NCI-H526 (cell line): ENCODE results near the gene GPS2.

ENCODE experiments used
- DNase-seq, 2 experiments: peaks; one replicate each; lab custom pipeline; 2025; lab: John Stamatoyannopoulos, UW

GPS2 gene

DNA sequence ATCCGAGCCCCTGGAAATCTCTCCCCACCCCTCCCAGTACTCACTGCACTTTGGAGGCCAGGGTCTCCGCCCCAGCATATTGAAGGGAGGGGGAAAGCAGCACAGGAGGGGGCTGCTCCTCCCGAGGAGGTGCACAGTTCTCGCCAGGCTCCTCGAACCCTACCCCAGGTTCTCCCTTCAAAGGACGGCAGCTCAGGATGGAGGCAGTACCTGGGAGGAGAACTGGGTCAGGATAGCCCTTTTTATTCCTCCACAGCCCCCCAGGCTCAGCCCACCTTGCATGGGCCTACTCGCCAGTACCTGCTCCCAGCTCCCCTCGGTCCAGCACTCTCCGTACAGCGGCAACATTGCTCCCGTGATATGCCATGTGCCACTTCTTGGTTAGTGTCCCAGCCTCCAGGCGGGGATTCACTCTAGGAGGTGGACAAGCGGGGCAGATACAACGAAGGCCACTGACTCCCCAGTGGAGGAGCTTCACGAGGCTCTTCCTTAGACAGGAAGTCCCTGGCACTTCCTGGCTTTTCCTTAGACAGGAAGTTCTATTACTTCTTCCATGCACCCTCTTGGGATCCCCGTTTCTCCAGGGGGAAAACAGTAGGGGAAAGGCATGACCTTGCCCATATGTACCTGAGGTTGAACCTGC lies 2.1 kb upstream of the GPS2 start:
- no peak for DNase-seq

DNA sequence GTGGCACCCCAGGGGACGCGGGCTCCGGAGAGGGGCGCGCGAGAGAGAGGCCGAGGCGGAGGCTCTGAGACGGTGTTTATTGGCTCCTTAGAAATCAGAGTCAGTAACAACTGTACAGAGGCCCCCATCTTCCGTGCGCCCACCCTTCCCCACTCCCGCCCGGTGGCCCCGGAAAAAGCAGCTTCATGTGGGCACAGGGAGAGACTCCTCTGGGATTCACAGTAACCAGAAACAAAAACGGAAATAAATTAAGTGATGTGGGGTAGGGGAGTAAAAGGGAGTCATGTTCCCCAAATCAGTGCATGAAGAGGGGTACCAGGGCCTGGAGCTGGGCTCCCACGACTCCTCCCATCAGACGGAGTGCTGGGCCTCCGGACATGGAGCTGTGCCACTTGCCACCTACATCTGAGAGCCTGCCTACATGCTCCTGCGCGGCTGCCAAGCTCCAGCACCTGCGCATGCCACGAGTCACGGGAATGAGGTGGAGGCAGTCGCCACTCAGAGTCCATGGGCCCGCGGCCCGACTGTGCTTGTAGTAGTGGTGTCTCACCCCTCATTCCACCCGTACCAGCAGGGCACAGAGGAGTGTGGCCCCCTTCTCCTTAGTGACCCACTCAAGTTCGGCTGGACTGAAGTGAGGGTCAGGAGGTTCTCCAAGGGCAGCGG lies 543 bp upstream of the GPS2 start:
- no peak for DNase-seq

DNA sequence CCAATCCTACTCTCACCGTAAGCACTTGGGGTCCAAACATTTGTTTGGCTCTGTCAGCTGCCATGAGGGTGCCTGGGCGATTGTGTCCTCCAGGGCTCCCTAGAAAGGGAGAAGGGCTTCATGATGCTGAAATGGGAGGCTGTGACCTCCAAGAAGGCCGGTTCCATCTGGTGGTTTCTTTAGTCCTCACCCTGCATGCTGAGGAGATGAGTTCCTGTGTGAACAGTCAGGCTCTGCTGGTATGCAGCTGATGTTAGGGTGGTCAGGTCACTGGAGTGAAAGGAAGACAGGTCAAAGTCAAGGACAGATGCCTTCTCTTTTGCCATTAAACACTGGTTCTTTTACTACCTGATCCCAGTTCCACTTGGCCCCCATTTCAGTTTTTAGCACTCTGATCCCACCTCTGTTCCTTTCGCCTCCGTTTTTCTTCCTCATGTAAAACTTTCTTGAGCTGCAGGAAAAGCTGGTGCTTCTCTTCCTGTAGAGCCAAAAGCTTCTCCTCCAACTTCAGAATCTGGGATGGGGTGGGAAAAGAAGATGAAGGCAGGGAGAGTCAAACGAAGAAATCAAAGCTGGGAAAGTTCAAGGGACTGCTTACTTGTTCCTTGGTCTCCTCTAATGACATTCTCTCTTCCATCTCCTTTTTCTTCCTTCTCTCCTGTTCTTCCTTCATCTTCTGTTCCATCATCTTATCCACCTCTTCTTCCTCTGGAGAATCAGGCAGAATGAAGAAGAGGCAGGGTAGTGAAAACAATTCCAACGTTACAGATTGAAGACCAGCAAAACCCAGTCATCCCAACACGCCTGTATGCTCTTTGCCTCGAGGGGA lies 1.1 kb downstream of the GPS2 start:
- DNase-seq, result no peak

DNA sequence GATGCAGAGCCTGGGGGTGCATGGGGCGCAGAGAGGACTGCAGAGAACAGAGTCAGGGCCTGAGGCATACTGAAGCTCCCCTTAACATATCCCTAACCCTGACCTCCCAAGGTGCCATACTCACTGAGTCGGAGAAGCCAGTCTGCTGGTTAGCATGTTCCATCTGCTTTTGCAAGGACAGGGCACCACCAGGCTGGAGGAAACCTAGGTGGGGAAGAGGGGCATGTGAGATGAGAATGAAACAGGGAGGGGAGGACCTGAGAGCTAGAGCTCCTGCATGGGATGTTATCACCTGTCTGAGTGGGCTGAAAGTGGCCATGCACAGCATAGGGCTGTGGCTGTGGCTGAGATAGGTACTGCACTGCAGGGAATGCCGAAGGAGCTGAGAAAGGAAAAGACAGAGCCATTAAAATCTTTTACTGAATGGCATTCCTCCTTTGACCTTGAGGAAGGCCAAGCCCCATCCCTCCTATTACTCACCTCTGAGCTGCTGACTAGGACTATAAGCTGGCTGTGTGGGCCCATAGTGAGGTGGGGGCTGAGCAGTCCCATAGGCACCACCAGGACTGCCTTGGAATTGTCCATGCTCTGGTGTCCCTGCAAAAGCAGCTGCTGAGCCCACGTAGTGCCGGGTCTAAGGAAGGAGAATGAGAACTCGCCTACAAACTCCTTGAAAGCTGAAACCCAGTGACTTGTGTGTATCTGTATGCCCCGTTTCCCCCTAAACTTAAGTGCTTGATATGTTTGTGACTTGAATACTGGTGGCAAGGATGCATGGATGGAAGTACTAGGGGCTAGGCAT lies 1.9 kb downstream of the GPS2 start:
- no peak for DNase-seq

DNA sequence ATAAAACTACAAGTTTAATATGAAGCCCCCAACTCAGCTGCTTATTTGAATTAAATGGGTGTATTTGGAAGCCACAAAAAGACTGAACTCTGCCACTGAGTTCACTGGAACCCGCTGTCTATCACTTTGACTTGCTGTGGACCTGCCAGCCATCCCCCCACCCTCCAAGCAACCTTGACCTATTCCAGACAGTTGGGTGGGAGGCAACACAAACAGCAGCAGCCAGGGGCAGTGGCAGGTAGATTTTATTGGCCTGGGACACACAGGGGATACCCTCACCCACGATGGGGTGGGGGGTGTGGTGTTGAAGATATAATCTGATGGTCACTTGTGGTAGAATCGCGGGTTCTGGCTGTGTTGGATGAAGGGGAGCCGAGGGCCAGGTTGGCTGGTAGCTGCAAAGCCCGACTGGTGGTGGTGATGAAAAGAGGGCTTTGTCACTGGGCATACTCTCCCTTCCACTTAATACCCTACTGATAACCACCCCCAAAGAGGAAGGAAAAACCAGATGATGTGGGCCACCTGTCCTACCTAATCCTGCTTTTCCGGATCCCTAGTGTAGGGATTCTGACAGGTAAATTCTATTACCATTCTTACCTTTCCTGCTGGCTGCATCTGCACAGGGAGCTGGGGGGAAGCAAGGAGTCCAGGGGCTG lies 2.6 kb downstream of the GPS2 start:
- DNase-seq, result no peak

DNA sequence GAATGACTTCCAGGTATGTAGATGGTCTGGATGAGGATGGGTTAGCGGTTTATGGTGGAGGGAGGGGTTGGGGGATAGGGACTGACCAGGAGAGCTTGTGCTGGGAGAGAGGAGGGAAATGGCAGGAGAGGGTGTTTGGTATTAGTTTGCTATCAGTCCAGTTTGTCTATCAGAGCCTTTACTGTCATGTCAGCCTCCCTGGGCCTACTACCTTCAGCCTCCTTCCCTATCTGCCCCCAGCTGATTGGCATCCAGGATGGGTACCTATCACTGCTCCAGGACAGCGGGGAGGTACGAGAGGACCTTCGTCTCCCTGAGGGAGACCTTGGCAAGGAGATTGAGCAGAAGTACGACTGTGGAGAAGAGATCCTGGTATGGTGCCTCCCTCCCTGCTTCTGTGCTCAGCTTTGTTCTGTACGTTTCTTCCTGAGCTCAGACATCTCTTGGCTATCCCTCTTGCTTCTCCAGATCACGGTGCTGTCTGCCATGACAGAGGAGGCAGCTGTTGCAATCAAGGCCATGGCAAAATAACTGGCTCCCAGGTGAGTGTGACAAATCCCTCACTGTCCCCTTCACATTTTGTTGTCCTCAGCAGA lies 4.0 kb downstream of the GPS2 start:
- DNase-seq, result no peak

DNA sequence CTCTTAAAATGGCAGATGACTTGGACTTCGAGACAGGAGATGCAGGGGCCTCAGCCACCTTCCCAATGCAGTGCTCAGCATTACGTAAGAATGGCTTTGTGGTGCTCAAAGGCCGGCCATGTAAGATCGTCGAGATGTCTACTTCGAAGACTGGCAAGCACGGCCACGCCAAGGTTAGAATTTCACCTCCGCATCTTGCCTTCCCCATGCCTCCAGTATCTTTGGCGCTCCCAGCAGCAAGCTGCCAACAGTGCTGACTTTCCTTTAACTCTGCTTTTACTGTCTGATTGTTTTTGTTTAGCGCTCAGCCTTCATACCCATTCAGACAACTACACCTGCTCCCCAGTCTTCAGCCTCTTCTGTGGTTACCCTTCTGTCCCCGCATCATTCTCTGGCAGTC lies 5.5 kb downstream of the GPS2 start:
- no peak for DNase-seq

DNA sequence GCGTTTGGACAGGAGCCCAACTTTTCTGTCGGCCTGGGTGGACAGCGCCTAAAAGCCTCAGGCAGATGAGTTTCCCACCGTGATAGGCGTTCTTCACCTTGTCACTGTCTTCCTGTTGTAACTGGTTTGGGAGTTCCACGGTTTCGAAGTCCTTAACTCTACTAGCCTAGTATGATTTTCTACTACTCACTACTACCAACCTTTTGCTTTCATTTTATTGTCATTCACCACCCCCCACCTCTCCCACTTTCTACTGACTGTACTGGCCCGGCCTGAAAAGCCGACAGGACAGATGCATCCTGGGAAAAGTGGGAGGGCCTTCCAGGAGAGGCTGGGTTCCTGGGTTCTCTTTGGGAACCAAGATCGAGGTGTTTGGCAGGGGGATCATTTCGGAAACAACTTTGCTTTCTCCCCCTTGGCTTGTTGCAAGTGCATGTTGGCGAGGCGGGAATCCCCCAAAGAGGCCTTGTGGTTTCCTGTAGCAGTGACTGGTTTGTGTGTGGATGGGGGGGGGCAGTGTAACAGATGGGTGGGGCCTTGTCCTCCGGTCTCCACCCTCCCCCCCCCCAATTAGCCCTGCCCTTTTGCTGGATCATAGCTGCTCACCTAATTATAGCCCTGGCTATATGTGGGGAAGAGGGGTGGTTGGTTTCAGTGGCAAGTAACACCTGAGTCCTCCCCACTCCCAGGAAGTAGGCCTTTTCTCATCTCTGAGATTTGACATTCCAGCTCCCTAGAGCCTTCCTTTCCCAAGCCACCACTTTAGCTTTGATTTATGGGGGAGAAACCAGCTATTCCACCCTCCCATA lies 6.3 kb downstream of the GPS2 start:
- DNase-seq, result peak; percentile 54 to 73

DNA sequence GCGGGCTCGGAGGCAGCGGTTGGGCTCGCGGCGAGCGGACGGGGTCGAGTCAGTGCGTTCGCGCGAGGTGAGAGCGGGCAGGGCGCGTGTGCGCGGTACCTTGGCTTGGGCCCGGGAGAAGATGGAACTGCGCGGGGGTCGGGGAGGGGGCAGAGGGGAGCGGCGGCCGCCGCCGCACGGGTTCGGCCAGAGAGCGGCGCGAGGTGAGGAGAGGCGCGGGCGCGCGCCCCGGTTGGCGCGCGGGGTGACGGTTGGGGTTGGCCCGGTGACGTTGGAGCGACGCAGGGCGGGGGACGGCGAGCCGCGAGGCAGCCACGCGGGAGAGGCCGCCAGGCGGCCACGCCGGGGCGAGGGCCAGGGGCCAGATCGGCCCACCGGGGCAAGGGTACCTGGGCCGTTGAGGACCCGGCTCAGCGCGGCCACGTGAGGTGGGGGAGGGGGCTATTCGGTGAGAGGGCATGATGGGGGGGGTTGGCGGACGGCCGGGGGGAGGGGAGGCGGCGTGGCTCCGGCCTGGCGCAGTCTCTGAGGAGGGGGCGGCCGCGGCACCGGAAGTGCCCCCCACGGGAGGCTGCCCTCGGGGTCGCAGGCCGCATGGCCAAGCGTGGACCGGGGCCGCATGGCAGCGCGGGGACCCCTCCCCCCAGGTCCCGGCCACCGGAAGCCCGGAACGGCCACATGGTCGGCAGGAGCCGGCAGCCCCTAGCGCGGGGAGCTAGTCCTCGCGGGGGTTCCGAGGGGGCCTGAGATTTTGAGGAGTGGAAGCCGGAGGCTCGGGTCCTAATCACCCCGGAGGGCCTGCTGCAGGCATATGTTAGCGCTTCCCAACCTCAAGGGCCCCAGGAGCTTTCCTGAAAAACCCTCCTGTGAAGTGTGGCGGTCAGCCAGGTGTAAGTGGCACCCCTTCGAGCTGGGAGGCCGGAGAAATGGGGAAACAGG lies 7.2 kb downstream of the GPS2 start:
- peak in 1 of 2 experiments; percentile 10 for DNase-seq

DNA sequence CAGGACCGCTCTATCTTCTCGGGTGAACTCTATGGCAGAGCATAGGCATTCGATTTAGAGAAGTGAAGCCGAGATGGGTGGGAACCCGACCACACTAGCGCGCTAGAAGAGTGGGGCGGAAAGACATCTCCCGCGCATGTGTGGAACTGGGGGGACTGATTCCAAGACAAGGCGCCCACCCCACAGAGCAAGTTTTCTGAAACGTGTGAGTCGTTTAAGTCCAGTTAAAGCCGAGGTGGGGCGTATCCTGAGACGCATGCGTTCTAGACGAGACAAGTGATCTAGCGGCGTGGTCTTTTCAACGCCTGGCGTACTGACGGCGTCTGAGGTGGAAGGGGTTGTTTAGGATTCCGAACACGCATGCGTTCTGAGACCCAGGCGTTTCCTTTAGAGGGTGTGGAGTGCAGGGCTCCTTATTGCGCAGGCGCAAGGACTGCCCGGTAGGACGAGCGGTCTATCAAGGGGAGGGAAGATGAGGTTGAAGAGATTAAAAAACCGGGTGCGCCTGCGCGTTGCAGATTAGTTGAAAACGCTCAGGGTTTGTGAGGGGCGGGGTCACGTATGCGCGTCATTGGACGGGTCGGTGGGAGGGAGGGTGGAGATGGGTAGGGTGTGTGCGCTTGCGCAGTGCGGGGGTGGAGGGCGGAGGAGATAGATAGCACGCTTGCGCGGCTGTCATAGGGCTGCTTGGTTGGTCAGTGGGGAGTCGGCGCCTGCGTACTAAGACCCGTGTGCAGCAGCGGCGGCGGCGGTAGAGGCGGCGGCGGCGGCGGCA lies 8.1 kb downstream of the GPS2 start, which contains the start of gene EIF5A:
Gene EIF5A (plus strand): TSS at position 718 of the 775 bp plus-strand sequence. CDS start 2,008 bp downstream, outside the sequence.
- peak; percentile 98 to 99 for DNase-seq

GRCh38 chr17:7304179-7304578 lies 11.0 kb downstream of the GPS2 start:
- no peak for DNase-seq

GRCh38 chr17:7296189-7296861 lies 18.8 kb downstream of the GPS2 start:
- DNase-seq, result peak; percentile 34 to 83

GRCh38 chr17:7295230-7296180 lies 19.7 kb downstream of the GPS2 start:
- DNase-seq, result no peak

GRCh38 chr17:7294614-7295153 lies 20.5 kb downstream of the GPS2 start, which contains the start of gene YBX2:
TSS of gene YBX2 (minus strand) at chr17:7294639. CDS start at chr17:7294500, 139 bp downstream.
- DNase-seq, result peak; percentile 77 to 97

GRCh38 chr17:7293816-7294613 lies 21.1 kb downstream of the GPS2 start:
- DNase-seq, result peak; percentile 52 to 81
